Eye (tissue), 1 donor: ENCODE measurements around the gene ZNF775.

Experiments
- DNase-seq: peaks from one replicate; pipeline ENCODE4 v3.0.0-alpha.2; 2015

Gene ZNF775

DNA sequence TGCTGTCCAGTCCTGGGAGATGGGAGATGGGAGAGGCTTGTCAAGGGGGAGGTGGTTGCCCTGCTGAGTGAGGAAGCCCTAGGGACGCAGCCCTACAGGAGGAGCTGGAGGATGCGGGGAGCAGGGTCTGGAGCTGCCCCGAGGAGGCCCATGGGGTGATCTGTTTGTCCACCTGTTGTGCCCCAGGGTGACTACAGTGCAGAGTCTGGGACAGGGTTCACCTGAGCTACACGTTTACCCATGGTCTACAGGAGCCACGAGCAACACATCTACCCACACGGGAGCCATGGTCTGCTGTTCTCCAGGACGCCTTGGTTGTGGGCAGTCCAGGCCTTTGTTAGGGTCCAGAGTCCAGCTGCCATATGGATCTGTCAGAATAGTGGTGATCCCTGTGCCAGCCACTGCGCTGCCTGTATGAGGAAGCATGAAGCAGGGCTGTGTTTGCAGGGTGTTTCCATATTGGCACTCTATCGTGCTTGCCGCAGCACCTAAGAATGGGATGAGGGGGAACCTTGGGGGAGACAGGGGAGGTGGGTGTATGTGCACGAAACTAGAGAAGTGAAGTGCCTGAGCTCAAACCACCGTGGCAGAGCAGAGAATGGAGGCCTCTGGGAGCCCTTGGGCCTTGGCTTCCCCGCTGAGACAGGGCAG is 23.7 kb downstream of the ZNF775 start:
- DNase-seq: no peak

DNA sequence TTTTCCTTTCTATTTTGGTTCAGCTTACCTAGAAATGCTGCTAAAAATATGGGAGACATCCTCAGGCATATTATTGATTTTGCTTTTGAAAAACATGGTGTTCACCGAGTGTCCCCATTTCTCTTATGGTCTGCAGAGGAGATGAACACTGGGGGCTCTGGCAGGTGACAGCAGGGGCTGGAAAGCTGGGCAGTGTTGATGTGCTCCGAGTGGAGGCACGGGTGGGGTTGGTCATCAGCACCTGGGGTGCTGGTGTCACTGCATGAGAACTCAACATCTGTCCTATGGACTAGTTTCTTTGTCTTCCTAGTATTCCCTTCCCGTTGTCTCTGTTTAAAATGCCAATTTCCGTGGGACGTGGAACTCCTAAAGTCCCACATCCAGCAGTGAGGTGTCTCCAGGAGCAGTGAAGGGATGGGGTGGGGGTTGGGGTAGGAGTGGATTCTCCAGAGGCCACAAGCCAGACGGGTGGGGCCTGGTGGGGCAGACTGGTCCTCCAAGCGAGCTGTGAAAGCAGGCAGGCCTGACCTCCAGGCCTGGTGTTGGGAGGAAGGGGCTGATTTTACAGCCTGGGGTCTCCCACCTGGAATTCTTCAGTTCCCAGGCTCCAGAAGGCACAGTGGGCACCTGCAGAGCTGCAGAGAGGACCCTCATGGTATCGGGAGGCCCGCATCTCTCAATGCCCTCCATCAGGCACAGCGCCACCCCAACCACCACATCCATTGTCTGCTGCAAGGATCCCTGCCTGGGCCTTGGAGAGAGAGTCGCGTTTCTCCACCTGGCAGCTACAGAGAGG is 24.4 kb downstream of the ZNF775 start:
- no peak for DNase-seq

DNA sequence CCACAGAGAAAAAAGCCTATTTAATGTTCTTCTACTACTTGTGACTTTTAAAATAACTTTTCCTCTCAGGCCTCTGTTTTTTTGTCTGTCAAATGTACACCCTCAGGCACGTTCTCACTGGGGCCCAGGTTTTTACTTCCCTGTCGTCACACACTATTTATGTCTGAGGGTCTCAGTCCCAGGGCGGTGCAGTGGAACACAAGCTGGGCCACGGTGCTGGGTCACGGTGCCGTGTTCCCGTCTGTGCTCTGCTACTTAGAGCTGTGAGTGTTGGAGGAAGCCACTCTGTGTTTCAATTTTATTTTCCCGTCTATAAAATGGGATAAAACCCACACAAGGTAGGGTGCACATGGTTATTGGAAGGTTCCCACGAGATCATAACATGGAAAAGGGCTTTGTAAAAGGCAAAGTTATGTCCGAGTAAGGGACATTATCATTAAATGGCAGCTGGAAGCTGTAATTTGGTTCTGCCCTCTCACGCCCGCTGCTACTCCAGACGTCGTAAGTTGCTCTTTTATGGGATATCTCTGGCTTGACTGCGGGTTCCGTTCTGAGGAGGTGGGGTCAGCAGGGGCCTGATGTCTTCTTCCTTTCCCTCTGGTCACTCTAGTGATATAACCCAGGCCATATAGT is 25.2 kb downstream of the ZNF775 start:
- DNase-seq: no peak

DNA sequence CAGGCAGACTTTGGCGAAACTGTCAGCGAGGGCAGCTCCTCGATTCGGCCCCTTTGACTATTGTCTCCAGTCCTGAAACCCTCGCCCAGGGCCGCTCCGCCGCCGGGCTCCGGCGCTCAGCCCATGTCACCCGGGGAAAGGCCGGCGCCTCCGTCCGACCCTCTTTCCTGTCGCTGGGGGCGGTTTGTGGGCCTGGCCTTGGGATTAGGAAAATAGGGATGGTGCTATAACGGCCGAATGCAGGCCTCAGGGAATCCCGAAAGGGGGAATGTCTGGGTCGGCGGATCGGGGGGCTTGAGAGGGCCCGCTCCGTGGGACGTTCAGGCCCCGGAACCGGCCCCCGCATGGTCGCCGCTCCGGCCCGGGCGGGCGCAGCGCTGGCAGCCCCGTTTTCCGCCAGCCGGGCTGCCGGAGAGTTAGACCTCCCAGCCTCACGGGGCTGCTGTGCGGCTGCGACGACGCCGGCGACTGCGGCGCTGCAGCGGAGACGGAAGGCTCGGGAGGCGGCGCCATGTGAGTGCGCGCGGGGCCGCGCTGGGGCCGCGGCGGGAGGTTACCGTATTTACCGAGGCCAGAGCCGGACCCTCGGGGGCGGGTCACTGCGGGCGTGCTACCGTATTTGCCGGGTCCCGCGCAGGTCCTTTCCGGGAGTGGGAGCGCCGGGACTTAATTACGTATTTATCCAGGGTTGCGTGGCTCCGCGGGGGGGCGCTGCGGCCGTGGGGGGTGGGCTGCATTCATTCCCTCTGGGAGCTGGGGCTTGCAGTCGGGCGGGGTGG is 25.9 kb downstream of the ZNF775 start:
- peak; percentile 96 for DNase-seq

DNA sequence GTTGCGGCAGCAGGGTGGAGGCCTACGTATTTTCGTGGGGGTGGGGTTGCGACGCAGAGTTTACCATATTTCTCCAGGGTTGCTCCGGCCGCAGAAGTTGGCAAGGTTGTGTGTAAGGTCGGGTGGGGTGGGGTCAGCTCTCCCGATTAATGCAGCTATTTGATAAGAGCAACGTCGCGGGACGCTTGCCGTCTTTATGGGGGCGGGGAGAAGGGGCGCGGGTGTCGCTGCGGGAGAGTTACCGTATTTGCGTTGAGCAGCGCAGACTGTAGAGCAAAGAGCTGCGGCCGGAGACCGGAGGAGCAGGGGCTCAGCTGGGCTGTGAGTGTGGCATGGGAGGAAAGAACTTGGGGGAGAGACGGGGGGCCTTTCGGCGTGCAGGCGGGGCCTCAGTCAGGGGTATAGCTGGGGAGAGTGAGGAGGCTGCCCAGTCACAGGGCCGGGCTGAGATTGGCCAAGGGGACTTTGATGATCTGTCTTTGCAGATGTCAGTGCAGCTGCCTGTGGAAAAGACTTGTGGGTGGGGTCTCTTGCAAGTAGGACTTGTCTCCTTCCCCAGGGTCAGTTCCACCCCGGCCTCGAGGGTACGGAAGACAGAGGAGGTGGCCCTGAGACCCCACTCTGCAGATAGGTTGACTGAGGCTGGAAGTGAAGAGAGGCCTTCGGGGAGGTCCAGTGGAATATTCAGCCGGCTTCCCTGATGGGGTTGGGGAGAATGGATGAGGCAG is 26.6 kb downstream of the ZNF775 start:
- DNase-seq: no peak

DNA sequence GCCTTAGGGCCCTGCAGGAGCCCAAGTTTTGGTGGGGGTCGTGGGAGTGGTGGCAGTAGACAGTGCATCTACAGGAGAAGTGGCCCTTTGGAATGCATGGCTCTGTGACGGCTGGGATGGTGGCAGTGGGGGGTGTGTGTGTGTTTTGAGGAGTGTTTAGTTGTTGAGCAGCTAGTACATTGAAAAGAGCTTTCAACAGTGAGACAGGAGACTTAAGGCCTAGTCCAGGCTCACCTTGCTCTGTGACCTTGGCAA is 27.1 kb downstream of the ZNF775 start:
- DNase-seq: no peak

DNA sequence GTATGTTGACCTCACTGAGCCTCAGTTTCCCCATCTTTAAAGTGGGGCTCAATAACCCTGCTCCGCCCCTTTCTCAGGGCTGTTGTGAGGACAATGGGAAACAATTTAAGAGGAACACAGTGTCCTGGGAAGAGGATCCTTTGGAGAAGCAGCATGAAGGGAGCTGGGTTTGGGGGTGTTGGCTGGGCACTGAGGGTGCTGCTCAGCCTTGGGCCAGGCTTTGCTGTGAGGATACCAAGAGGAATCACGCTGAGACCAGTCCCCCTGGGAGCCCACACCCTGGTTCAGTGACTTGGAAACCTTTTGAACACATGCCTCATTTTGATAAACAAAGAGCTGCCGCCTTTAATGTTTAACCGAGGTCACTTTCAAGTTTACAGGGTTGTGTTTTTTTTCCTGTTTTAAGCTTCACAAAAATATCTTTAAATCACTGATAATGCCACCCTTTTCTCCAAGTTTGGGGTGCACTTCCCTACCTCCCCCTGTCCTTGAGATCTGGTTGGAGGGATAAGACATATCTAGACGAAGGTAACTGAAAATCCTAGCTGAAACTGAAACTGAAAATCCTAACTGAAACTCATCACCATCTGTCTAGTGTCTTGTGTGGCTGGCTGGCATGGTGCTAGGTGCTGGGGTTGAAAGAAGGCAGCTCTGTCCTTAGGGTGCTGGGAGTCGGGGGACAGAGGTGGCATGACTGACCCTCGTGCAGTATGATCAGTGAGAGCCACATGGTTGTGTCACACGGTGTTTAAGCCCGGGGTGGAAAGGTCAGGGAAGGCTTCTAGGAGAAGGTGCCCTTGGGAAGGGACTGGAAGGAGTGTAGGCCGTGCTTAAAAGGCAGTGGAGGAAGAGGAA is 27.7 kb downstream of the ZNF775 start:
- DNase-seq: no peak

DNA sequence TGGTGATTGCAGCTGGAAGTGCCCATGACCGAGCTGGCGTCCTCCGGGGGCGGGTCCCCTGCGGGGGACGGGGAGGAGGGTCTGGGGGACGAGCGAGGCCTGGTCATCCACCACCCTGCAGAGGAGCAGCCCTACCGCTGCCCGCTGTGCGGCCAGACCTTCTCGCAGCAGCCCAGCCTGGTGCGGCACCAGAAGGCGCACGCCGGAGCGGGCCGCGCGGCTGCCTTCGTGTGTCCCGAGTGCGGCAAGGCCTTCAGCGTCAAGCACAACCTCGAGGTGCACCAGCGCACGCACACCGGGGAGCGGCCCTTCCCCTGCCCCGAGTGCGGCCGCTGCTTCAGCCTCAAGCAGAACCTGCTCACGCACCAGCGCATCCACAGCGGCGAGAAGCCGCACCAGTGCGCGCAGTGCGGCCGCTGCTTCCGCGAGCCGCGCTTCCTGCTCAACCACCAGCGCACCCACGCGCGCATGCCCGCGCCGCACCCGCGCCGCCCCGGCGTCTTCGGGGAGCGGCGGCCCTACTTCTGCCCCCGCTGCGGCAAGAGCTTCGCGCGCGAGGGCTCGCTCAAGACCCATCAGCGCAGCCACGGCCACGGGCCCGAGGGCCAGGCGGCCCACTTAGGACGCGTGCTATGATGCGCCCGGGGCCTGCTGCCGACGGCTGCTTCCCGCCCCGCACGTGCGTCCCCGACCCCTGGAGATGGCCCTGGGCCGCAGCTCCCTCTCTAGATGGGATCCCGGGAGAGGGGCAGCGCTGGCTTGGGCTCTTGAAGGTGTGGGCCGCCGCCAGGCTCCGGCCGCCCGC is 28.7 kb downstream of the ZNF775 start:
- DNase-seq: no peak

DNA sequence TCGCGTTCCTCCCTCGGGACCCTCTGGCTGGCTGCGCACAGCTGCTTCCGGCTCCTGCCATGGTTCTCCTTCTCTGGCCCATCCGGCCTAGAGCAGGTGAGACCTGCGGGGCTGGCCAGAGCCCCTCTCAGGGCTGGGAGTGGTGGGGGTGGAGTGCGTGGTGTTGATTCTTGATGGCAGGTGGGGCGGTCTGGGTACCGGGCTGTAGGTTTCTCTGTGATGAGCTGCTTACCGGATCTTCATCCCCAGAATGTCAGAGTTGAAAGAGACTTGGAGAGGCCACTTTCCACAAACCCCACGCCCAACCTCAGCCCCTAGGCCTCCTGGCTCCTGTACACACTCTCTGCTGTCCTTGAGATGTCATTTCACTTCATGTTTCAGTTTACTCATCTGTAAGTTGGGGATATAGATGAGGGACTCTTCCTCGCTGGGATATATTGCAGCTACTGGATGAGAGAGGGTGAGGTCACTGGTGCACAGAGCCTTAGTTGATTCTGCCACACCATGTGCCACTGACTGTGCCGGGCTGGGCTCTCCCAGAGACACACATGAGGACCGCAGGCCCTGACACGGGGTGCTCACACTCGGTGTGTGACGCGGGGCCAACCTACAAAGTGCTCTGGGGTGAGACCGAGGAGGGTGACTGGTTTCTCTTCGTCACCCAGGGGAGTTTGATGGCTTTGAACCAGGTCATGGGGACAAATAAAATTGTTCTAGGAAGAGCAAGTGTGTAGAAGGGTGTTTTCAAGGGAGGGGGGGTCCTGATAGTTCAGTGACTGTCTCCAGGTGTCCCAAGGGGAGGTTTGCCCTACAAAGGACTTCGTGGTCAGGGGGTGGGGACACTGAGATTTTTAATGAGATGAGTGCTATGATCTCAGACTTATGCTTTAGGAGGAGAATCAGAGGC is 29.5 kb downstream of the ZNF775 start:
- no peak for DNase-seq

DNA sequence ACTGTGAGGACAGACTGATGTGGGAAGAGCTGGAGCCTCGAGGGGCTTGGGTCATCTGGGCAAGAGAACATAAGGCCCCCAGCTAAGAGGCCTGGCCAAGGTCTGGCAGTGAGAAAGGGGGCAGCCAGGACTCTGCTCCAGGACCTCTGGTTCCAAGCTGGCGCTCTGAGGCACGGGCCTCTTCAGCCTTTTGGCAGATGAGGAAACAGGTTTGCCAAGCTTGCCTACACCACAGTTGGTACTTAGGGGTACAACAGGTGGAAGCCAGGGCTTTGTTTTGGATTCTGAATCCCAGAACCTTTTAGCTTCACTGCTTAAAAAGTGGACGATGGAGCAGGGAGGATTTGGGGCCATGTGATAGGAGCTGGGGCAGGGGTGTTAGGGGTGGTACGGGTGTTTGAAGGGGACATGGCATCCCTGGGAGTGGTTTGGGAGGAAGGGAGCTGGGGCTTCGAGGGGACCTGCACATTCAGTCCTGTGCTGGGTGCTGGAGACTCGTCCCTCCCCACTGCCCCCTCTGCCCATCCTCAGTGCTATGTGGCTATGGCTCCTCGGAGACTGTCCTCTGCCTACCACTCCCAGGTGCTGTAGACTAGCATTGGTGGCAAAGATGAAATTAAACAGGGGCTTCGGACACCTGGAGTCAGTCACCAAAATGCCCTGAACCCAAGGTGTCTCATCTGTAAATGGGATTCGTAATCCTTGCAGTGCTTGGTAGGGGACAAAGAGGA is 30.3 kb downstream of the ZNF775 start:
- no peak for DNase-seq

DNA sequence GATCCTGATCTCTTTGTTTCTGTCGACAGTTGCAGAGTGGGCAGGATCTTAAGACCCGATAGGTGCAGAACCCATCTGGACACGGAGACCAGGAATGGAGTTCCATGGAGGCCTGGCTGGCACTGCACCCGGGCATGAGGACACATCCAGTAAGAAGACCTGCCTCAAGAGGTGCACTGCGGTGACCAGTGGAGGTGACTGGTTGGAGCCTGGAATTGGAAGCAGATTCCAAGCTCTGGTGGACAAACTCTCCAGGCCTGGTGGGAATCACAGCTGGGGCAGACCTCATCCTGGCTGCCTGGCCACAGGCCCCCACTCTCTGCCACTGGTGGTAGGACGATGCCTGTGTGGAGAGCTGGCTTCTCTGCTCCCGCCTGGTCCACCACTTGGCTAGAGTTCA is 31.0 kb downstream of the ZNF775 start:
- no peak for DNase-seq

DNA sequence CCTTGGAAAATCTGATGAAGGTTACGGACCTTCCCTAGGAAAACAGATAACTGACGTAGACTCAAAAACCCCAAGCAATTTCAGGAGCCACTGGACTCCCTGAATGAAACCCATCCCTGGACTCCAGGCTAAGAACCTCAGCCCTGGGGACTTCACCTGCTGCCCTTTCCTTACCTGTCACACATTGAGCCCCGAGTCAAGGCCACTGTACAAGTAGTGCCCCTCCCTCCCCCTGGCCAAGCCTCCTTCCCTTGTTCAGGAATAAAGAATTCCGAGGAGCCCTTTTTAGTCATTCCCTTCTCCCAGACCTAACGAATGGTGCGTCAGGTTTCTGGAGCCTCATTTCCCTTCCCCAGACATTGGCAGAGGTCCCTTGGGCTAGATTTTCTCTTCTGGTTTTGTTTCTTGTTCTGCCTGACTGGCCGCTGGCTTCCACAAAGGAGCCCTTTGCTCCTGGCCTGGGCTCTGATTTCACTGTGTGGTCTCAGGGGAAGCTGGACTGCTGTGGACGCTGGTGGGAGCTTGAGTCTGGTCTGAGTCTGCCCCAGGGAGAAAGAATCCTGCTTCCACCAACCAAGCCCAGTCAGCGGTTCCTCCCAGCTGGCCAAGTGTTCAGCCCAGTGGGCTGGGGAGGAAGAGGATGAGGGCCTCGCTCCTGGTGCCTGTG is 31.7 kb downstream of the ZNF775 start:
- no peak for DNase-seq

DNA sequence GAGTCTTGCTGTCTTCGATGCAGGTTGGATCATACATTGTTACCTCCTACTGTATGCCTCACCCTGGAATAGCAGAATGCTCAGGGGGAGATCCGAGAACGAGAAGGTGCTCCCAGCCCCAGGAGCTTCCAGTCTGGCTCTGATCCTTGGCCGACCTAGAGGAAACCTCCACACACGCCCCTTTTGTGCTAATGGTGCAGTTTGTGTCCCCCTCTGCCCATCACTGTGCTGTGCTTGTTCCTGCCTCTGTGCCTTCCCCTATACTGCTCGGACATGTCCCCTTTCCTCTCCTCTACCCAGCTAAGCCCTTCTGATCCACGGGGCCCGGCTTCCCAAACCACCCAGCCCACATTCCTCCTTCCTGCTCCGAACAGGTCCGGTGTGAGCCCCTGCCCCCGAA is 32.5 kb downstream of the ZNF775 start:
- DNase-seq: no peak

DNA sequence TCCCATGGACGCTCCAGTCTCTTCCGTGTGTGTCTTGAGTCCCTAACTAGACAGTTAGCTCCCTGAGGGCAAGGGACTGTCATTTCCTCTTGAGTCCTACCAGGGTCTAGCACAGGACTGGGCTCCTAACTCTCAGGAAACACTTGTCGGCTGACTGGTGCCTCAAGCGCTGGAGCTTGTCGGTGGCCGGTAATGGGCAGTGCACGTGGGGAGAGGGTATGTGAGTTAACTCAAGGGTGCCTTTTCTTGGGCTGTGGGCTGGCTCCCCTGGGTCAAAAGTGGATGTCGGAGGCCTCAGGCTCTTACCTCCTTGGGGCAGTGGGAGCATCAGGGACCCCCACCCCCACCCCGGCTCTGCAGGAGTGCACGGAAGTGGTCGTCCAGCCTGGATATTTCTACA is 32.9 kb downstream of the ZNF775 start:
- DNase-seq: no peak

DNA sequence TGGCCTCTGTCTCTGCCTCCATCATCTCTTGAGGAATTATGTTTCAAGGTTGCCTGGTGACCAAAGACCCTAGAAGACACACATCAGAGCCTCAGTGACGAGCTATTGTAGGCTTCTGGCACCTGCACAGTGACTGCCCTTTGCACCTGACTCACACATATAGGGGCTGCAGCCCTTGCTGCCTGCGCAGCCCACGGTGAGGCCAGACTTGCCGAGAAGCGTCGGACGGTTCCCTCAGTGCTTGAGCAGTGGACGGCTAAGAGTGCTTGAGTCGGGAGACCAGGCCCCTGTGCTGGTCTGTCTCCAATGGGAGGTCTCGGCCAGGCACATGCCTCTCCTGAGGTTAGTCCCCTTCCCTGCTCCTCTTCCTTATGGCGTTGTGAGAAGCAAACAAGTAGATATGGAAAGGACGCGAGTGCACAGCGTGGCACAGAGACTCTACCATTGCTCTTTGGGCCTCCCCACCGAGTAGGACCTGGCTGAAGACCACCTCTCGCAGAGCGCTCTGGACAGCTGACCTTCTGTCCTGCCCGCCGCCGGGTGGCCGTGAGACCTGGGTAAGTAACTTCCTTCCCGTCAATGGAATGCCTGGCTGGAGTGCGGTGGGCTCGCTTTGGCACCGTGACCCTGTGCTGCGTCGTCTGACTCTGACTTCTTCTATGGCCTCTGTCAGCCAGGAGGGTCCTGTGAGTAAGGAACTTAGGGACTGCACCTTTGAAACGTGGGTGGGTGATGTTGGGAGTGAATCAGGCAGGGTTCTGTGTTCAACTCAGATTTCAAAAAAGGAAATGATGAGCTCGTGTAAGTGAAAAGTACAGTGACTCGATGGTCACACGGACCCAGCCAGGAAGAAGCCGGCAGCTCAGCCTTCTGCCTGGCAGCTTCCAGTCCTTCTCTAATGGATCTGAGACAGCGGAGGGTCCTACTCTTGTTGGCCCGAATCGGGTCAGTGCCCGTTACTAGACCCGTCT is 33.7 kb downstream of the ZNF775 start:
- no peak for DNase-seq

DNA sequence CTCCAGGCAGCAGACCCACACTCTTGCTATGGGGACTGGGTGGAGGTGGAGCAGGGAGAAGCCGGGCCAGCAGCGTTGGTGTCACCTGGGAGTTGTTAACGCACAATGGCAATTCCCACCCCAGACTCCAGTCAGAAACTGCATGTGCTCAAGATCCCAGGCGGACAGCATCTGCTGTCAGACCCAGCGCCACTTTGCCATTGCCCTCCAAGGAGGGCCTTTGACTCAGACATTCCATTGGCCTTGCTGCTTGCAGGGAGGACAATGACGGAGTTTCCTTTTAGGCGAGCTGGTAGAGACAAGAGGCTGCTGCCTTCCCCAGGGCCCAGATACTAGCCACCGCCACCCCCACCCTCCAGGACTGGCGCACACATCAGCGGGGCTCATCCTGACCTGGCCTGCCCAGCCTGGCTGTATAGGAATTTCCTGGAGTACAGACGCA is 34.5 kb downstream of the ZNF775 start:
- DNase-seq: no peak
